HCT116 (cell line): Measurements from ENCODE around the gene WWOX.

Source experiments
- CBX3 ChIP-seq: IDR thresholded peaks from 2 replicates; pipeline ENCODE4 v1.6.1; 2012; ENCODE audit warnings: low read depth
- EZH2 ChIP-seq: fragments of 200-600 bp; sonication (generic); IDR thresholded peaks from 2 replicates; pipeline ENCODE4 v1.6.1; 2017; ENCODE audit warnings: antibody characterized with exemption, mixed run types
- EZH2phosphoT487 ChIP-seq: fragments of 200-600 bp; IDR thresholded peaks from 2 replicates; pipeline ENCODE4 v1.6.1; 2018; ENCODE audit warnings: antibody characterized with exemption, borderline replicate concordance
- POLR2A ChIP-seq: IDR thresholded peaks from 2 replicates; pipeline ENCODE4 v1.7.0; 2011; ENCODE audit warnings: borderline replicate concordance; ENCODE audit not compliant: insufficient read depth, insufficient read length; ENCODE audit errors: extremely low read depth
- POLR2AphosphoS5 ChIP-seq: IDR thresholded peaks from 2 replicates; pipeline ENCODE4 v1.6.1; 2011; ENCODE audit warnings: mild to moderate bottlenecking, low read depth, low read length, moderate library complexity
- RAD21 ChIP-seq: IDR thresholded peaks from 2 replicates; pipeline ENCODE4 v1.6.1; 2012; ENCODE audit warnings: low read depth, mild to moderate bottlenecking
- REST ChIP-seq: IDR thresholded peaks from 2 replicates; pipeline ENCODE4 v1.6.1; 2012; ENCODE audit warnings: low read depth
- SIN3A ChIP-seq: IDR thresholded peaks from 2 replicates; pipeline ENCODE4 v1.6.1; 2012; ENCODE audit warnings: low read depth
- SP1 ChIP-seq: IDR thresholded peaks from 2 replicates; pipeline ENCODE4 v1.6.1; 2012; ENCODE audit warnings: low read depth
- TCF7L2 ChIP-seq: IDR thresholded peaks from 2 replicates; pipeline ENCODE4 v1.7.0; 2011; ENCODE audit warnings: borderline replicate concordance, inconsistent platforms; ENCODE audit not compliant: insufficient read depth, insufficient read length; ENCODE audit errors: extremely low read depth
- ZBTB33 ChIP-seq: IDR thresholded peaks from 2 replicates; pipeline ENCODE4 v1.6.1; 2011; ENCODE audit warnings: mild to moderate bottlenecking, low read length, moderate library complexity; ENCODE audit not compliant: insufficient replicate concordance; ENCODE audit errors: extremely low read depth
- TF ChIP-seq, protein P1 (sequence below), 3 experiments: fragments of 200-600 bp in 1 of 3; sonication (generic) in 1 of 3; IDR thresholded peaks in 2 of 3; conservative IDR thresholded peaks in 1 of 3; 2 replicates each; pipeline ENCODE4 v1.5.1; 2012 to 2017; ENCODE audit warnings: low read depth in 2 of 3, low read length in 2 of 3, antibody characterized with exemption in 1 of 3, borderline replicate concordance in 1 of 3, control low read depth in 1 of 3, mild to moderate bottlenecking in 1 of 3, mixed read lengths in 1 of 3, mixed run types in 1 of 3, moderate library complexity in 1 of 3; ENCODE audit not compliant: insufficient read depth in 1 of 3
- TF ChIP-seq, protein P2 (sequence below): IDR thresholded peaks from 2 replicates; pipeline ENCODE4 v1.6.1; 2012

DNA sequence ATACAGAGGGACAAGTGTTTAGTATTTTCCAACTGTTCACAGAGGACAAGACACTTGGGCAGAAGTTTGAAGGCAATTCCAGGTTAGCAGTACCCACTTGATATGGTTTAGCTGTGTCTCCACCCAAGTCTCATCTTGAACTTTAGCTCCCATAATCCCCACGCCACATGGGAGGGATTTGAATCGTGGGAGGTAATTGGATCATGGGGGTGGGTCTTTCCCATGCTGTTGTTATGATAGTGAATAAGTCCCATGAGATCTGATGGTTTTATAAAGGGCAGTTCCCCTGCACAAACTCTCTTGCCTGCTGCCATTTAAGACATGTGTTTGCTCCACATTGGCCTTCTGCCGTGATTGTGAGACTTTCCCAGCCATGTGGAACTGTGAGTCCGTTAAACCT lies 832.2 kb downstream of the WWOX start:
- no peak for TF ChIP-seq POLR2A
- TF ChIP-seq, protein P1, sequence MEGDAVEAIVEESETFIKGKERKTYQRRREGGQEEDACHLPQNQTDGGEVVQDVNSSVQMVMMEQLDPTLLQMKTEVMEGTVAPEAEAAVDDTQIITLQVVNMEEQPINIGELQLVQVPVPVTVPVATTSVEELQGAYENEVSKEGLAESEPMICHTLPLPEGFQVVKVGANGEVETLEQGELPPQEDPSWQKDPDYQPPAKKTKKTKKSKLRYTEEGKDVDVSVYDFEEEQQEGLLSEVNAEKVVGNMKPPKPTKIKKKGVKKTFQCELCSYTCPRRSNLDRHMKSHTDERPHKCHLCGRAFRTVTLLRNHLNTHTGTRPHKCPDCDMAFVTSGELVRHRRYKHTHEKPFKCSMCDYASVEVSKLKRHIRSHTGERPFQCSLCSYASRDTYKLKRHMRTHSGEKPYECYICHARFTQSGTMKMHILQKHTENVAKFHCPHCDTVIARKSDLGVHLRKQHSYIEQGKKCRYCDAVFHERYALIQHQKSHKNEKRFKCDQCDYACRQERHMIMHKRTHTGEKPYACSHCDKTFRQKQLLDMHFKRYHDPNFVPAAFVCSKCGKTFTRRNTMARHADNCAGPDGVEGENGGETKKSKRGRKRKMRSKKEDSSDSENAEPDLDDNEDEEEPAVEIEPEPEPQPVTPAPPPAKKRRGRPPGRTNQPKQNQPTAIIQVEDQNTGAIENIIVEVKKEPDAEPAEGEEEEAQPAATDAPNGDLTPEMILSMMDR (IDR thresholded peaks at IDR 0.05 in 2 of 3, conservative IDR thresholded peaks at IDR 0.05 in 1 of 3; ENCODE audit: borderline replicate concordance in 1 of 3, insufficient read depth in 1 of 3, low read depth in 2 of 3, low read length in 2 of 3) = no peak
- no peak for TF ChIP-seq SP1
- no peak for TF ChIP-seq EZH2
- TF ChIP-seq REST = no peak
- no peak for TF ChIP-seq EZH2phosphoT487
- TF ChIP-seq POLR2AphosphoS5 = no peak
- TF ChIP-seq SIN3A = no peak
- TF ChIP-seq ZBTB33 = no peak
- TF ChIP-seq CBX3 = no peak
- no peak for TF ChIP-seq RAD21
- TF ChIP-seq TCF7L2 = no peak
- TF ChIP-seq, protein P2, sequence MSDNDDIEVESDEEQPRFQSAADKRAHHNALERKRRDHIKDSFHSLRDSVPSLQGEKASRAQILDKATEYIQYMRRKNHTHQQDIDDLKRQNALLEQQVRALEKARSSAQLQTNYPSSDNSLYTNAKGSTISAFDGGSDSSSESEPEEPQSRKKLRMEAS = no peak
